ENCODE results near the gene DAAM1.

The DAAM1 gene

DNA sequence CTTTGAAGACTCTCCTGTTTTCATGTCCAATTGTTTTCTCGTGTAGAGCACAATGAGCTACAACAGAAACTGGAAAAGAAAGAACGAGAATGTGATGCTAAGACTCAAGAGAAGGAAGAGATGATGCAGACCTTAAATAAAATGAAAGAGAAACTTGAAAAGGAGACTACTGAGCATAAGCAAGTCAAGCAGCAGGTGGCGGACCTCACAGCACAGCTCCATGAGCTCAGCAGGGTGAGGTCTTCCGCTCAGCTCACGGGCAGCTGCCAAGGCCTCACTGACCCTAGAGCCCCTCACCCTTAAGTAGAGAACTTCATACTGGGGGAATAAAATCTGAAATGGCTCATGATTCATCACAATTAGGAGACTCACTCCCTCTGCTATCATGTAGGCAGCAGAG, 142.0 kb downstream of the DAAM1 start:
- Mint-ChIP-seq H3K27ac (no peak overlapping the region), H3K27me3 (no peaks in the 10 kb centered on the region), H3K9me3 (ENCODE audit: low read depth) (no peaks in the 10 kb centered on the region), H3K36me3 (peaks cover 45% of the 10 kb centered on the region), H3K4me3 (no peak overlapping the region), H3K4me1 (ENCODE audit: low read depth) (no peaks in the 10 kb centered on the region)

DNA sequence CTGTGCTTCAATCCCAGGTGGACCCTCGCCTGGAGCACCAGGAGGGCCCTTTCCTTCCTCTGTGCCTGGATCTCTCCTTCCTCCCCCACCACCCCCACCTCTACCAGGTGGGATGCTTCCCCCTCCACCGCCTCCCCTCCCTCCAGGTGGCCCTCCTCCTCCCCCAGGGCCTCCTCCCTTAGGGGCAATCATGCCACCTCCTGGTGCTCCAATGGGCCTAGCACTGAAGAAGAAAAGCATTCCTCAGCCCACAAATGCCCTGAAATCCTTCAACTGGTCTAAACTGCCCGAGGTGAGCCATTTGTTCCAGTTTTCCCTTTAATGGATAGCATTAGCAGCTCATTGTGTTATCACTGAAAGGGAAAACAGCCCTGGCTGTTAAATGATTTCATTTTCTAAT, 142.8 kb downstream of the DAAM1 start:
- H3K4me3 Mint-ChIP-seq = no peak overlapping the region
- no peaks in the 10 kb centered on the region for H3K4me1 Mint-ChIP-seq (ENCODE audit: low read depth)
- peaks cover 44% of the 10 kb centered on the region for H3K36me3 Mint-ChIP-seq
- no peak overlapping the region for H3K27ac Mint-ChIP-seq
- no peaks in the 10 kb centered on the region for H3K27me3 Mint-ChIP-seq
- H3K9me3 Mint-ChIP-seq (ENCODE audit: low read depth) = no peaks in the 10 kb centered on the region

DNA sequence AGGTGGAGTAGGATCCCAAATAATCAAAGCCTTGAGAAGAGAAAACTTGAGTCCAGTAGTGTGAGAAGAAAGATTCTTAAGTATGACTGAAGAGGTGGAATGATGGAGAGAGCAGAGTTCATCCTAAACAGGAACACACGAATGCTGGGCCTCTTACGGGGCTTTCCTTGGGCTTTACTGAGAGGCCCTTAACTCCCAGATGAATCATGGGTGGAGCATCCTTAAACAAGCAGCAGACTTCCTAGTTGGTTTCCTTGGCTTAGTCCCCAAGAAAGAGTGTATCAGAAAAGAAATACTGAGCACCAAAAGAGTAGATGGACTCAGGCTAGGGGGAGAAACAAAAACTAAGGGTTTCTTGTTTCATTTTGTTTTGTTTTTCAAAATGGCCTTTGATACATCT, 144.3 kb downstream of the DAAM1 start:
- peaks cover 39% of the 10 kb centered on the region for H3K36me3 Mint-ChIP-seq
- no peak overlapping the region for H3K27ac Mint-ChIP-seq

DNA sequence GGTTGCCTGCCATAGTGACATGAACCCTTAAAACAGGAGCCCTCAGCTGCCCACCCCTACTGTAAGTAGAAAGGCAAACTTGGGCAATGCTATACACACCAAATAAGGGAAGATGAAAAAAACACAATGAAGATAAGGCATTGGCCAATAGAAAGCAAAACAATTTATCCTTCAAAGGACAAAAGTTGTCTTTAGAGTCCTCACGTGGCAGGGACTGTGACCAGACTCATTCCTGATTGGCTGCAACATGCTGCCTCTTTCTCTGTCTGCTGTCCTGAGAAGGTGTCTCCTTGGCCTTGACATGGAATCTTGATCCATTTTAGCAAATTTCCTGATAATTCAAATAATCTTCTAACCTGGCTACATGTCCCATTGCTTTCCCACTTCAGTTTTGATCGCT, 144.8 kb downstream of the DAAM1 start:
- Mint-ChIP-seq H3K9me3 (ENCODE audit: low read depth) (no peaks in the 10 kb centered on the region), H3K4me3 (no peak overlapping the region), H3K4me1 (ENCODE audit: low read depth) (no peaks in the 10 kb centered on the region), H3K27me3 (no peaks in the 10 kb centered on the region), H3K27ac (no peak overlapping the region), H3K36me3 (peaks cover 35% of the 10 kb centered on the region)

More for the DNA sequence above, 144.3 kb downstream of the DAAM1 start:
- no peak overlapping the region for H3K4me3 Mint-ChIP-seq
- no peaks in the 10 kb centered on the region for H3K4me1 Mint-ChIP-seq (ENCODE audit: low read depth)
- no peaks in the 10 kb centered on the region for H3K9me3 Mint-ChIP-seq (ENCODE audit: low read depth)
- no peaks in the 10 kb centered on the region for H3K27me3 Mint-ChIP-seq

DNA sequence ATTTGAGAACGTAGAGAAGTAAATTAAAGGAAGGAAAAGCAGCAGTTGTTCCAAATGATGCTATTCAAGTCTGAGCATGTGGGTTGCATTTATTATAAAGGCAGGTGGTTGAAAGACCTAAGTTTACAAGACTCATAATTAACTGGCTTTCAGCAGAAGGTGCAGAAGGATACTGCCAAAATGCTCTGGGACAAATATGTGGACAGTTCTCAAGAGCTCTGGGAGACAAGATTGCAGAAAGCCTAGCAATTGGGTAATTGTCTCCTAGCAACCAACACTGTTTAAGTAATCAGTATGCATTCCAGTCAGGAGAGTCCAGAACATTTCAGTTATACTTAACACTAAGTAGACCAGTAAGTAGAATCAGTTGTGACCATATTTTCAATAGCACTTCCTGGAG, 145.2 kb downstream of the DAAM1 start:
- Mint-ChIP-seq H3K4me3 (no peak overlapping the region), H3K4me1 (ENCODE audit: low read depth) (no peaks in the 10 kb centered on the region), H3K27me3 (no peaks in the 10 kb centered on the region), H3K9me3 (ENCODE audit: low read depth) (no peaks in the 10 kb centered on the region), H3K36me3 (peaks cover 31% of the 10 kb centered on the region), H3K27ac (no peak overlapping the region)

DNA sequence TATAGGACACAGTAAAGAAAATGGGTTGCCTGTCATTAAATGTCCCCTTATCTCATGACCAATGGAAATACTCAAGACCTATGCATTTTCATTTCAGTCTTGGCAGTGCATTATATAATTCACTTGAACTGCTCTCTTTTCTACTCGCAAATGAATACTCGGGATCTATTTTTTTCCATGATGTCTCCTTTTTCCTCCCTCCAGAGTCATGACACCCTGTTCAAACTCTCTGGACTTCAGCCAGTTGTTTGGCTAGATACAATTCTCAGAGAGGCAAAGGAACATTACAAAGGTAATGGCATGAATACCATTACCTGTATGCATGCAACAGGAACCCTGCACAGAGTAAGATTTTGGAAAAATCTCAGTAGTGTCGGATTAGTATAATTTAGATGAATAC, 145.8 kb downstream of the DAAM1 start:
- Mint-ChIP-seq H3K36me3 (peaks cover 29% of the 10 kb centered on the region), H3K4me3 (no peak overlapping the region), H3K27me3 (no peaks in the 10 kb centered on the region), H3K9me3 (ENCODE audit: low read depth) (no peaks in the 10 kb centered on the region), H3K27ac (no peak overlapping the region), H3K4me1 (ENCODE audit: low read depth) (no peaks in the 10 kb centered on the region)

DNA sequence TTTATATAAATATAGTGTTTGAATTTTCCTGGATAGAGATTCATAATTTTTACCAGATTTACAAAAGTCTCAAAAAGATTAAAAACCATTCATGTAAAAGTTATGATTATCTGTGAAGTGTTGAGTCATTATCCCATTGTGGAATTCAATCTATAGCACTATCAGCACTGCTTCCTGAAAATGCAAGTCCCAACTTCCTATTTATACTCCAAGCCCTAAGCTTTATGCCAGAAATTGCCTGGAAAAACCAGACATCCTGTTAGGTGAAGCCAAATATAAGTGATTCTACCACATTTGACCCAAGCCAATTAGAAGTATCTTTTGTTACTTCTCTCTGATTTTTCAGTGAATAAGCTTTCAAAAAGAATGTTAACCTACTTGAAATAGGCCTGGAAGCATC, 147.6 kb downstream of the DAAM1 start:
- Mint-ChIP-seq H3K4me1 (ENCODE audit: low read depth) (no peaks in the 10 kb centered on the region), H3K27ac (no peak overlapping the region), H3K36me3 (peaks cover 34% of the 10 kb centered on the region), H3K27me3 (no peaks in the 10 kb centered on the region), H3K4me3 (no peak overlapping the region), H3K9me3 (ENCODE audit: low read depth) (no peaks in the 10 kb centered on the region)

DNA sequence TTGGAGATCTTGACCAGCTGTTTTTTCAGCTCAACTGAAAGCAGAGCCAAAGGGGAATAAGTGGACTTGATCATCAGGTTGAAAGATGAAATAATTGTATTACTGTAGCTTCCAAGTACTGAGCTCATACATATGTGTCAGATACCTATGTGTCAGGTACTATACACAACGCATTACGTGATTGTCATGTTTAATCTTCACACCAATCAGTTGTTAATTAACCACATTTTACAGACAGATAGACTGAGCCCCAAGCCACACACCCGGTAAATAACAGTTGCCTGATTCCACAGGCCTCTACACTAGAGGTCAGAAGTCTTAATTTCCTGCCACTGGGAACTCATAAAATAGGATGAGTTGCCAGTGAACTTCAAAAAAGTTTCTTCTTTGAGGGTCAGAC, 148.2 kb downstream of the DAAM1 start:
- H3K4me3 Mint-ChIP-seq = no peak overlapping the region
- H3K27me3 Mint-ChIP-seq = no peaks in the 10 kb centered on the region
- H3K9me3 Mint-ChIP-seq (ENCODE audit: low read depth) = no peaks in the 10 kb centered on the region
- no peaks in the 10 kb centered on the region for H3K4me1 Mint-ChIP-seq (ENCODE audit: low read depth)
- H3K36me3 Mint-ChIP-seq = peaks cover 33% of the 10 kb centered on the region
- no peak overlapping the region for H3K27ac Mint-ChIP-seq

DNA sequence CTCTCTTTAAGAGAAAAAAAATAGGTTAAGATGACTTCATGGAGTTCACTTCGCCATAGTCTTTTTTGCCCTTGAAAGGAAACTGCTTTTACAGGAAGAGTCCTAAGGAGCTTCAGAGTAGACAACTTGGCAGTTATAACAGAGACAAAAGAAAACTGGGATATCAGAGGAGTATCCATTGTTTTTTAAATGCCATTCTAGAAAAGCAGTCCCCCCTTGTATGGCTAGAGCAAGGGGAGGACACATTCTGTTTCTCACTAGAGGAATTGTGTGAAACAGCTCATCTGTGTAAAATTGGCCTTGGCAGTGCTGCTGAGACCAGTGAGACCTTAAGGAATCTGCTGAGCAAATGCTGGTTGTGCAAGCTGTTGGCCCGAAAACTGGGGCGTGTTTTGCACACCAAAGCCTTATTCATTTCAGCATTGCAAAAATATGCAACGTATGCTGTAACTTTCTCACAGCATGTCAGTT, 148.7 kb downstream of the DAAM1 start:
- H3K27me3 Mint-ChIP-seq = no peaks in the 10 kb centered on the region
- peaks cover 32% of the 10 kb centered on the region for H3K36me3 Mint-ChIP-seq
- no peaks in the 10 kb centered on the region for H3K9me3 Mint-ChIP-seq (ENCODE audit: low read depth)
- no peak overlapping the region for H3K4me3 Mint-ChIP-seq
- H3K4me1 Mint-ChIP-seq (ENCODE audit: low read depth) = no peaks in the 10 kb centered on the region
- no peak overlapping the region for H3K27ac Mint-ChIP-seq

DNA sequence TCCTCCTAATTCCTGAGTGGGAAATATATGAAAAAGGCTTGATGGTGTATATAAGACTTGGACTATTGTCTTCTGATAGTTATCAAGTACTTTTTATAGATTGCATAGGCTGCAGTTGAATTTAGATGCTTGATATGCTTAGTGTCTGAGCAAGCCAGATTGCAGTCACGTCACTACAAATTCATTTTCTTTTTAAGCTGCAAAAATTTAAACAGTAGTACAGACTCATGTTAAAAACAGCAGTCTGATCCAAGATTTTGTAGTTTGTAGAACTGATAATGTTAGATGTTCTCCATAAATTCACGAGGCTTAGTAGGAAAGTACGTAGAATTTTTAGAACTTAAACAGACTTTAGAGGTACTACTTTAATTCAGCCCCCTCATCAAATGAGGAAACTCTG, 150.3 kb downstream of the DAAM1 start:
- no peak overlapping the region for H3K4me3 Mint-ChIP-seq
- no peaks in the 10 kb centered on the region for H3K4me1 Mint-ChIP-seq (ENCODE audit: low read depth)
- H3K9me3 Mint-ChIP-seq (ENCODE audit: low read depth) = no peaks in the 10 kb centered on the region
- no peak overlapping the region for H3K27ac Mint-ChIP-seq
- peaks cover 25% of the 10 kb centered on the region for H3K36me3 Mint-ChIP-seq
- no peaks in the 10 kb centered on the region for H3K27me3 Mint-ChIP-seq

DNA sequence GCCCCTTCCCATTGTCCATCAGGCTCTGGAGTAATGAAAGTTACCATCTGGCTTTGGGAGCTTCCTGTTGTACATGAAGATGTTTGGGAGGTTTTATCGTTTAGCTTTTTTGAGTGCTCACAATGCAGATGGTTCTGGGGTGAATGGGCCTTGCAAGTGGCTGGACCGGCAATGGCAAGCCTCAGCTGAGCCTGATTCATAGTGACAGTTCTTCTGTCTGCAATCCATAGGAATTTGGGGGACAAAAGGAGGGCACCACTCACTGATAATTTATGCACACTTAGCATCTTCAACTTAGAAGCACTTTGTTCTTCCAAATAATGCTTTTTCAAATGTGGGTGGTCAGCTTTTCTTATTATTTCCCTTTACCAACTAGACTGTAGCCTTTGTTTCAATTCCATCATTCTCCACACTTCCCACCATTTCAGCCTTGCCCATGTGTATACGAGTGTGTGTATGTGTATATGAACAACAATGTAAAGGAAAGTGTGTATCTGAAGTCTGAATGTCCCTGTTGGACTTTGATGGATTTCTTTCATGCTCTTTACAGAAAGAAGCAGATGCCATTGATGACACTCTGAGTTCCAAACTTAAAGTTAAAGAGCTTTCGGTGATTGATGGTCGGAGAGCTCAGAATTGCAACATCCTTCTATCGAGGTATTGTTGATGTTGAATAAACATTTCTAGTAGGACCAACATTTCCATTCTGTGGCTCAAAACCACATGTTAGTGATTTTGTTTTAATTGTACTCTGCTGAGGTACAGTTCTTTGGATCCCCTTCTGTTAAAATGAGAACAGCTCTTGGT, 151.3 kb downstream of the DAAM1 start:
- no peak overlapping the region for H3K27ac Mint-ChIP-seq
- no peaks in the 10 kb centered on the region for H3K27me3 Mint-ChIP-seq
- H3K4me1 Mint-ChIP-seq (ENCODE audit: low read depth) = no peaks in the 10 kb centered on the region
- no peaks in the 10 kb centered on the region for H3K9me3 Mint-ChIP-seq (ENCODE audit: low read depth)
- peaks cover 21% of the 10 kb centered on the region for H3K36me3 Mint-ChIP-seq
- H3K4me3 Mint-ChIP-seq = no peak overlapping the region

DNA sequence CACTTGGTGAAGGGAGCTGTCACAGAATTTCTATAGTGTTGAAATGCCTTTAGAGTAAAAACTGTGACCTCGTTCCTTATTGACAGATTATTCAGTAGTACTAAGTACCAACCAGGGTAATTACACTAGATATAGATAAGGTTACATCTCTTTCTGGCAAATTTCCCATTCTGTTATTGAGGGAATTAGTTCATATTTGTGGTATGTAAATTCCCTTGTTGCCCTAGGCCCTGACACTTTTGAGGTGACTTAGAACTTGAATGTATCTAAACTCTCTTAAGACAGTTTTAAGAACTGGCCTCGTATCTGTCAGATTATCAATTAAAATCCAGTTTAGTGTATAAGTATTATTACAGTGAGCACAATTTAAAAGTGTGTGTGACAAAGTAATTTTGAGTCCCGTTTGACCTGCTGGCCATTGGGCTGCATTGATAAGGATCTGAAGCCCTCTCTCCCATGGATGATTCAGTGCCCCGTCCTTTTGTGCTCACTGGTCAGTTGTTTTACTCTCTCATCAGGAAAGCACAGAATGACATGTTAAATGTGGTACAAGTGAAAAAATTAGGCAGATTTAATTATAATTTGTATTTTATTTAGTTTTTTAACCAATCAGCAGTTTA, 153.5 kb downstream of the DAAM1 start:
- Mint-ChIP-seq H3K9me3 (ENCODE audit: low read depth) (no peaks in the 10 kb centered on the region), H3K27me3 (no peaks in the 10 kb centered on the region), H3K36me3 (peaks cover 17% of the 10 kb centered on the region), H3K27ac (no peak overlapping the region), H3K4me1 (ENCODE audit: low read depth) (no peaks in the 10 kb centered on the region), H3K4me3 (no peak overlapping the region)

DNA sequence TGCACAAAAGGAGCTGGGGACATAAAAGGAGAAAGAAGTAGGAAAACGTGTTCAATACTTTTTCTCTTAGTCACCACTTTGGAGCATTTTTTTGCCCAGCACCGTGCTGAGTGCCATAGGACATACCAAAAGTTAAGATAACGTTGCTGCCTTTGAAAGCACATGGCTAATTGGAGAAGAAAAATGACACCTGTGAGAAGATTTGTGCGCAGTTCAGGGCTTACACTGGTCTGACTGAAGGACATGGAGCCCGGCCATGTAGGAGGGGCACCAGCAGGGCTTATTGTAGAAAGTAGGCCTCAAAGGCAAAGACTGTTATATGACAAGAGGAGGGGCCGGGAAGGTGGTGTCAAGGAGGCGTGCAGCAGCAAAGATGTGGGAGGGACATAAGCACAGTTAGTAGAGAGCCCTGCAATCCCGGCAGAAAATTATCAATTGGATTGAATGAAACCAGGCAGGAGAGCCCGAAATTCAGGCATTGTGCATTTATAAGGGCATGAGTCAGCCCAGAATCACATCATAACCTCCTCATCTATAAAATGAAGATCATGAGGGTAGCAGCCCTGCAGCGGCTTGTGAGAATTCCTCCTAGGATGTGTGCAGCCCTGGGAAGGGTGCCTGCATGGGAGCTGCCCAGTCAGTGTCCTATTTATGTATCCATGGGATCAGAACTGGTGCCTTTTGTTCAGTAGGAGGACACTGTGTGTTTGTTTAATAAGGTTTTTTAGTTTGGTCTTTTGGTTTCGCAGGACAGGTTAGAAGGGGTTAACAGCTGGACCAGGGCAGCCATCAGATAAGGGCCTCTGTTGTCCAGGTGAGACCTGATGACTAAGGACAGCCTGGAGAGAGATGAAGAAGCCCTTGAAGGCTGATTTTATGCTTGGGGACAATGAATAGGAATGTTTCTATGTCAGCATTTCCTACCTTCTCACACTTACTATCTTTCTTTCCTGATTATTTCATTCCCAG, 154.3 kb downstream of the DAAM1 start:
- Mint-ChIP-seq H3K4me3 (no peak overlapping the region), H3K27ac (no peak overlapping the region), H3K27me3 (no peaks in the 10 kb centered on the region), H3K4me1 (ENCODE audit: low read depth) (no peaks in the 10 kb centered on the region), H3K36me3 (peaks cover 17% of the 10 kb centered on the region), H3K9me3 (ENCODE audit: low read depth) (no peaks in the 10 kb centered on the region)

DNA sequence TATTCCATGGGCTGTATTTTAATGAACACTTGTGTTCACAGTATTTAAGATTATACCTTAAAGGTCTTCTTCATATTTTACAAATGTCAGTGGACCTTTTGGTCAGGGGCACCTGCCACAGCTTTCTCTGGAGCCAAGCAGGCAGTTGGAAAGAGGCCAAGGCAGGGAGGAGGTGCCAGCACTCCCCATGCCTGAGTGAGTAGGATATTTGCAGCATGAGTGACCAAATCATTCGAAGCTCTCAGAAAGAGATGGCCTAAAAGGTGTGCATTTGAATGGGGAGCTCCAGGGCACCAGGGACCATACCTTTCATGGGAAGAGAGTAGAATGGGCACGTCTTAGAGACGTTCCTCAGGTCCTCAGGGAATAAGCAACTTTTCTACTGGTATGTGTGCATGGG, 155.1 kb downstream of the DAAM1 start:
- Mint-ChIP-seq H3K27ac (no peak overlapping the region), H3K4me1 (ENCODE audit: low read depth) (no peaks in the 10 kb centered on the region)

DNA sequence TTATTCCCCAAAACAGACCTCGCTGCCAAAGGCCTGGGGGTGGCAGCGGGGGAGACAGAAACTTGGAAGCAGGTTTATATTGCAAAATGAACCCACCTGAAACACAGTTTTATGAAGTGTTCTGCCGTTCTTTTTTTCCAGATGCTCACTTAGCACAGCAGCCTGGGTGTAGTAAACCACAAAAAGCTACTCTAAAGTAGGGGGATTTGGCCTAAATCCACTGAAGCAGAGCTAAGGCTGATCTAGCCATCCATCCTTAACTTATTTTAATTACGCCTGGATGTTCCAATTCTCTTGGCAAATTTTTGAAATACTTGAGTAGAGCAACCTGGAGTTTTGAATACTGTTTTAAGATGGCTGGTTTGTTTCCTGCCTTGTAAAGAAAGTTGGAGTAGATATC, 155.5 kb downstream of the DAAM1 start:
- no peaks in the 10 kb centered on the region for H3K4me1 Mint-ChIP-seq (ENCODE audit: low read depth)
- H3K27ac Mint-ChIP-seq = no peak overlapping the region

More for the DNA sequence above, 155.1 kb downstream of the DAAM1 start:
- Mint-ChIP-seq H3K36me3 (peaks cover 21% of the 10 kb centered on the region), H3K4me3 (no peak overlapping the region), H3K9me3 (ENCODE audit: low read depth) (no peaks in the 10 kb centered on the region), H3K27me3 (no peaks in the 10 kb centered on the region)

More for the DNA sequence above, 155.5 kb downstream of the DAAM1 start:
- no peak overlapping the region for H3K4me3 Mint-ChIP-seq
- H3K36me3 Mint-ChIP-seq = peaks cover 21% of the 10 kb centered on the region
- H3K9me3 Mint-ChIP-seq (ENCODE audit: low read depth) = no peaks in the 10 kb centered on the region
- H3K27me3 Mint-ChIP-seq = no peaks in the 10 kb centered on the region
